GM18861 (cell line): ENCODE results near the gene GRIP1.

Experiments
- ATAC-seq: cut with Tn5 transposase; IDR thresholded peaks from one replicate; pipeline ENCODE4 v1.9.1; 2021; ENCODE audit not compliant: unreplicated experiment

Gene GRIP1

GRCh38 chr12:66397574-66398290, 281.1 kb downstream of the GRIP1 start:
- ATAC-seq = no peak

- no peak for ATAC-seq
These were observed 285.0 kb downstream of the GRIP1 start for GRCh38 chr12:66393890-66394289.

GRCh38 chr12:66392266-66392915, 286.5 kb downstream of the GRIP1 start:
- ATAC-seq = no peak

GRCh38 chr12:66388517-66388916, 290.4 kb downstream of the GRIP1 start:
- no peak for ATAC-seq

- no peak for ATAC-seq
These were observed 291.8 kb downstream of the GRIP1 start for GRCh38 chr12:66387117-66387516.

- no peak for ATAC-seq
These were observed 297.9 kb downstream of the GRIP1 start for GRCh38 chr12:66380769-66381535.

GRCh38 chr12:66379616-66380015, 299.3 kb downstream of the GRIP1 start:
- no peak for ATAC-seq

GRCh38 chr12:66375560-66375959, 303.3 kb downstream of the GRIP1 start:
- no peak for ATAC-seq

- no peak for ATAC-seq
These were observed 306.9 kb downstream of the GRIP1 start for GRCh38 chr12:66371982-66372381.

GRCh38 chr12:66367015-66367667, 311.7 kb downstream of the GRIP1 start:
- no peak for ATAC-seq

- no peak for ATAC-seq
These were observed 313.0 kb downstream of the GRIP1 start for GRCh38 chr12:66365718-66366490.

- ATAC-seq = no peak
These were observed 317.2 kb downstream of the GRIP1 start for GRCh38 chr12:66361703-66362102.

- no peak for ATAC-seq
These were observed 319.6 kb downstream of the GRIP1 start for GRCh38 chr12:66359300-66359699.

- ATAC-seq = no peak
These were observed 324.6 kb downstream of the GRIP1 start for GRCh38 chr12:66354291-66354690.

GRCh38 chr12:66352899-66353298, 326.0 kb downstream of the GRIP1 start:
- no peak for ATAC-seq

- no peak for ATAC-seq
These were observed 326.7 kb downstream of the GRIP1 start for GRCh38 chr12:66352197-66352596.

- ATAC-seq = no peak
These were observed 327.6 kb downstream of the GRIP1 start for GRCh38 chr12:66351301-66351700.

GRCh38 chr12:66345956-66346355, 332.9 kb downstream of the GRIP1 start:
- no peak for ATAC-seq

GRCh38 chr12:66345212-66345611, 333.7 kb downstream of the GRIP1 start:
- no peak for ATAC-seq

- no peak for ATAC-seq
These were observed 337.8 kb downstream of the GRIP1 start for GRCh38 chr12:66341126-66341525.

GRCh38 chr12:66340131-66340530, 338.7 kb downstream of the GRIP1 start:
- ATAC-seq = no peak
